Globus pallidus (tissue), 1 donor: Measurements from ENCODE around the gene SPTAN1.
A peak's percentile ranks its signal among the peaks of the same experiment; 100 is the strongest.
"Not testable (repeated sequence)": the region's sequence is repeated elsewhere in the genome, so short reads cannot be mapped to it uniquely, and the experiment has no call there.

Source experiments
- DNase-seq: peaks from one replicate; pipeline ENCODE4 v3.0.0-alpha.2; 2015; ENCODE audit warnings: low spot score

Gene SPTAN1

DNA sequence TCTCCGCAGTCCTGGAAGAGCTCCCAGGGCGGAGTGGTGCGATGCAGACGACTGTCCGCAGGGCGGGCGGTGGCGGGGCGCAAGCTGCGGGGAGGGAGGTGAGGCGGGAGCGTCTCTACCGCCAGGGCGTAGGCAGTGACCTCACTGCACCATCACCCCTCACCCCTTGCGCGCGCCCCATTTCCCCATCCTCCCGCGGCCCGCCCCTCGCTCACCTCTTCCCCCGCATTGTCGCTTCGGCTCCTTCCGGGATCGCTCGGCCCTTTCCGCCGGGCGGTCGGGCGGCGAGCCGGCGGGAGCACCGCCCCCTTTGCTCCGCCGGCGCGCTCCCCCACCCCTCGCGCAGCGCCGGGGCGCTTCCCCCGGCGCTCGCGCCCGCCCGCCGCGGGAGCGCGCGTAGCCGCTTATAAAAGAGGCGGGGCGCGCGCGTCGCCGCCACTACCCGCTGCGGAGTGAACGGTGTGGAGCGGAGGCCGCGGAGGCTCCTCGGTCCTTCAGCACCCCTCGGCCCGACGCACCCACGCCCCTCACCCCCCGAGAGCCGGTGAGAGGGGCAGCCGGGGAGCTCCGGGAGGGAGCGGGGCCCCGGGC lies at the start of gene SPTAN1:
SPTAN1 (plus strand) TSS at position 435 of the 591 bp plus-strand sequence. CDS start 14,154 bp downstream, outside the sequence.
- peak; percentile 90 for DNase-seq

DNA sequence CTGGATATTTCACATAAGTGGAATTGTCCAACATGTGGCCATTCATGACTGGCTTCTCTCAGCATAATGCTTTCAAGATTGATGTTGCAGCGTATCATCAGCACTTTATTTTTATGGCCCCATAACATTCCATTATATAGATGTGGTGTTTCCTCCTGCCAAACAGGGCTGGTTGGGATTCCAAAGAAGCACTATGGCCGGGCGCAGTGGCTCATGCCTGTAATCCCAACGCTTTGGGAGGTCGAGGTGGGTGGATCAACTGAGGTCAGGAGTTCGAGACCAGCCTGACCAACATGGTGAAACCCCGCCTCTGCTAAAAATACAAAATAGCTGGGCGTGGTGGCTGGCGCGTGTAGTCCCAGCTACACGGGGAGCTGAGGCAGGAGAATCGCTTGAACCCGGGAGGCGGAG lies 49.0 kb upstream of the SPTAN1 start:
- not testable (repeated sequence) for DNase-seq

DNA sequence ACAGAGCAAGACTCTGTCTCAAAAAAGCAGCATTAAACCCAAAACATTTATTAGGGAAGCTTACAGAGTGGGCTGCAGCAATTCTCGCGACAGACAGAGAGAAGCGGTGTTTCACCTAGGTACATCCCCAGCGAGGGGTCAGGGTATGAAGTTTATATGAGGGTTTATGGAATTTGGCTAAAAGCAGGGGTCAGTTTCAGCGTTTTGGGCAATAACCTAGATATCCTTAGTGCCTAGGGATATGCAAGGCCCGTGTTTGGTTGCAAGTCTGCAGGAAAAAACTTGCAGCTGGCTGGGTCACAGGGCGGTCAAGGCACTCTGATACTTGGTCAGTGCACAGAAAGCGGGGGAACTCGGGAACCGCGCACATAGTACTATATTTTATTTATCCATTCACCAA lies 48.5 kb upstream of the SPTAN1 start:
- DNase-seq: no peak

DNA sequence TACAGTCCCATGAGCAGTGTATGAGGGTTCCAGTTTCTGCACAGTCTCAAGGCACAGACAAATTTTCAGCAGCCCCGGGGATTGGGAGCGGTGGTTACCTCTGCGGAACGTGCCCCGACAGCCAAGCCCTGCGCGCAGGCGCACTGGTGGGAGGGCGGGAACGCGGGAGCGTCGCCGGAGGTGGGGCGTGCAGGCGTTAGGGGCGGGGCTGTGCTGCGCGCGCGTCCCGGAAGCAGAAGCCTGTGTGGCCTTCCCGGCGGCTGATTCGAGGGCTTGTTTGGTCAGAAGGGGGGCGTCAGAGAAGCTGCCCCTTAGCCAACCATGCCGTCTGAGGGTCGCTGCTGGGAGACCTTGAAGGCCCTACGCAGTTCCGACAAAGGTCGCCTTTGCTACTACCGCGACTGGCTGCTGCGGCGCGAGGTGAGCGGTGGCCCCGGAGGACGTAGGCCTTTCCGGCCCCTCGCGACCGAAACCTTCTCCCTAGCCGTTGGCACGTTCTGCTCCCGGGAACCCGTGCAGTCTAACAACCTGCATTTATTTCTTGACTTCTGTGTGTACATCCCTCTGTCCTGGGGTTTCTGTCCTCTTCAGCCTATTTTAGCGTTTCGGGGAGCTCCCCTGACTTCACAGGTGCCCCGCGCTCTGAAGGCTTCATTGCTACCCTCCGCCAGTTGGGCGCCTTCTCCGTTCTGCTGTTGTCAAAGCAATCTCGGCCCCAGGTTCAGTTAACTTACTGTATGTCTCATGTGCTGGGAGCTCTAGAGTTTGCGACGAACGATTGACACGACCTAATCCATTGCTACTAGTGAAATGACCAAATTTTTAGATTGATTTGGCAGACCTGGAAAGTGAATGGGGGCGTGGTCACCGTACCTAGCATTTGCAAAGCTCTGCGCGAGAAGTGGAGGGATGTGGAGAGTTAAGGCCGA lies 47.6 kb upstream of the SPTAN1 start, which contains the start of gene GLE1:
GLE1 (plus strand) TSS at position 235 of the 929 bp plus-strand sequence; CDS start at position 322, 87 bp downstream.
- DNase-seq: peak; percentile 89

DNA sequence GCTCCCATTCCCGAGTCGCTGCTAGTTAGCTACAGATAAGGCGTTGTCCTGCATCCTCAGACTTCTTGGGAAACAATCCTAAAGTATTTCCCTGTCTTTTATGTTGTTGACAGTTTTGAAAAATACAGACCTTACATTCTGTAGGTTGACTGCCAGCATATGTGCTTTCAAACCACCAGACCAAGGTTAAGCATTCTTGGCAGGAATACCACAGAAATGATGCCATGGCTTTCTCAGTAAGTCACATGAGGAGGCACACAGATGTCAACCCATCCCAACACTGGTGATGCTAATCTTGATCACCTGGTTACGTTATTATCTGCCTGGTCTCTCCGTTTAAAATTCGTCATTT lies 47.0 kb upstream of the SPTAN1 start:
- DNase-seq: no peak

DNA sequence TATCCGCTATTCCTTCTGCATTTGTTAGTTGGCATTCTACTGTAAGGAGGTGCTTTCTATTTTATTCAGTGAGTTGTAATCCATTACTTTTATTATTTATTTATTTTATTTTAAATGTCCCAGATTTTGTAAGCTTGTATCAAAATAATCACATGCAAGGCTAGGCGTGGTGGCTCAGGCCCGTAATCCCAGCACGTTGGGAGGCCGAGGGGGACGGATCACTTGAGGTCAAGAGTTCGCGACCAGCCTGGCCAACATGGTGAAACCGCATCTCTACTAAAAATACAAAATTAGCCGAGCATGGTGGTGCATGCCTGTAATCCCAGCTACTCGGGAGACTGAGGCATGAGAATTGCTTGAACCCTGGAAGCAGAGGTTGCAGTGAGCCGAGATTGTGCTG lies 46.5 kb upstream of the SPTAN1 start:
- not testable (repeated sequence) for DNase-seq

DNA sequence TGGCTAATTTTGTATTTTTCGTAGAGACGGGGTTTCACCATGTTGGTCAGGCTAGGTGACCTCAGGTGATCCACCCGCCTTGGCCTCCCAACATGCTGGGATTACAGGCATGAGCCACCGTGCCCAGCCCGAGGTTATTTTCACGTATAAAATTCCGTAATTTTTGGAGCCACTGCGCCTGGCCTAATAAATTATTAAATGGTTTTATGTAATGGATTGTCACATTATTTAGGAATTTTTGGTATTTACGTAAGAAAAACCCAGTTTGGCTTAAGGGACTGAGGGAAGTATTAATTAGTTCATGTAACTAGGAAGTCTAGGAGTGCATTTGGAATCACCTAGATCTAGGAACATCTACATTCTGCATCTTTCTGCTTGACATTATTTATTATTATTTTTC lies 39.6 kb upstream of the SPTAN1 start:
- DNase-seq: no peak

DNA sequence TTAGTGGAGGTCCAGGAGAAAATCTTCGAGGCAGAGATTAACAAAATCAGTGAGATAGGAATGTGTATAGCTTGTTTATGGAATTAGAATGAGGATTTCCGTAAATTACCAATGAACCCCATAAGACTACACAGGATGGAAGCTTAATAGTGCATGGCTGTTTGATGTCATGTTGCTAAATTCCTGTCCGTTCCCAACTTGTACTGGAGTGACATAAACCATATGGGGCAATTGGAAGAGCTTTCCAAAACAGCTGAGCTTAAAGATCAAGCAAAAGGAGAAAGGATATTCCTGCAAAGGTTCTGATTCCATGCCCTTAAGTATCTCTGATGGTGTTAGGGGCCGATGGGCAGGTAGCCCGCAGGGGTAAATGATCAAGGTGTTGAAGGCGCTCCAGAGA lies 30.4 kb upstream of the SPTAN1 start:
- DNase-seq: no peak

DNA sequence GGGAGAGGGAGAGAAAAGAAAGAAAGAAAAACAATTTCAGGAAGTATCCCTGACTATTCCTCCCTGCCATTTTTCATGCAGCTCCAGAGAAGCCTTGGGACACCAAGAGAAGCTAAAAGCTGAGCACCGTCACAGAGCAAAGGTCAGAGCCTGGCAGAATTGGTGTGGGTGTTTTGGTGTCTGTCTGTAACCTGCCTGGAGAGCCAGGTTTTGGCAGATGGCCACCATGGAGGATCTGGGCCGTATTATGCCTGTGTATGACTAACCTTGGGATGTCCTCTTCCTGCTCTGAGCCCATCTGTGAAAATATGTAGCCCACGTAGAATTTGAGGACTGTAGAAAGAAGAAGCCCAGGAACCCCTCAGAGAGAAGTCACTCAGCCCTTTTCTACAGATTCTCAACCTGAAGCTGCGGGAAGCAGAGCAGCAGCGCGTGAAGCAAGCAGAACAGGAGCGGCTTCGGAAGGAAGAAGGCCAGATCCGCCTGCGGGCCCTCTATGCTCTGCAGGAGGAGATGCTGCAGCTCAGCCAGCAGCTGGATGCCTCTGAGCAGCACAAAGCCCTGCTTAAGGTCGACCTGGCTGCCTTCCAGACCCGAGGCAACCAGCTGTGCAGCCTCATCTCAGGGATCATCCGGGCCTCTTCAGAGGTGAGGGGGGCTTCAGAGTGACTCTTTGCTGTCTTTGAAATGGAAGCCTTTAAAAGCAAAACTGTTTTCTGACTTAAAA lies 29.0 kb upstream of the SPTAN1 start:
- DNase-seq: peak; percentile 58

DNA sequence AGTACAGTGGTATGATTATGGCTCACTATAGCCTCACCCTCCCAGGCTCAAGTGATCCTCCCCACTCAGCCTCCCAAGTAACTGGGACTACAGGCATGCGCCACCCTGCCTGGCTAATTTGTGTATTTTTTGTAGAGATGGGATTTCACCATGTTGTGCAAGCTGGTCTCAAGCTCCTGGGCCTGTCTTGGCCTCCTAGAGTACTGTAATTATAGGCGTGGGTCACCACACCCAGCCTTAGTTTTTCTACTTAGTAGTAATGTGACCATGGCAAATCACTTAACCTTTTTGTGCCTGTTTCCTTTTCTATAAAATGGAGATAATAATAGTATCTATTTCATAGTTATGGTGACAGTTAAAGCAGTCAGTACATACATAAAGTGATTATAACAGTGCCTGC lies 25.7 kb upstream of the SPTAN1 start:
- no peak for DNase-seq

DNA sequence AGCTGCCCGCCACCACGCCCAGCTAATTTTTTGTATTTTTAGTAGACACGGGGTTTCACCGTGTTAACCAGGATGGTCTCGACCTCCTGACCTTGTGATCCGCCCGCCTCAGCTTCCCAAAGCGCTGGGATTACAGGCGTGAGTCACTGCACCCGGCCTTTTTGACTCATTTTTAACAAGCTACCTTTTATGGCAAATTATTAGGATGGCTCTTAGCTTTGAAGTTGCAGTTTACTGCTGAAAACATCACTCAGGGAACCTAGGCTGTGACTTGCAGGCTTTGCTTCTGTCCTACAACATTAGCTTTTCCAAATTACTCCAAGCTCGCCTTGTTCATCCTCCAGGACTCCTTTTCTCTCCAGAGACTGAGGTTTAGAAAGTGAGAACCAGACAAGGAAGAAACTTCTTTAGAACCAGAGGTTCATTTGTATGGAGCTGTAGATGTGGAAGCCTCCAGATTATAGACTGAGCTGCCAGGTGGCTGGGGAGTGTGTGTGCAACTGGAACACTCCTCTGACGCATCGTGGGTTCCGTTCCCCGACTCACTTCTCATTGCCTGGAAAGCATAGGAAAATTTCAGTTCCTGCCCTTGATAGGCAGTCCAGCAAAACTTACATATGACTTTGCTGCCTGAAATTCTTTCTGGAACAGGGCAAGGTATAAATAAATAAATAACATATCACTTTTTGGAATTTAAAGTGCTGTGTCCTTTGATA lies 23.8 kb upstream of the SPTAN1 start:
- DNase-seq: no peak

DNA sequence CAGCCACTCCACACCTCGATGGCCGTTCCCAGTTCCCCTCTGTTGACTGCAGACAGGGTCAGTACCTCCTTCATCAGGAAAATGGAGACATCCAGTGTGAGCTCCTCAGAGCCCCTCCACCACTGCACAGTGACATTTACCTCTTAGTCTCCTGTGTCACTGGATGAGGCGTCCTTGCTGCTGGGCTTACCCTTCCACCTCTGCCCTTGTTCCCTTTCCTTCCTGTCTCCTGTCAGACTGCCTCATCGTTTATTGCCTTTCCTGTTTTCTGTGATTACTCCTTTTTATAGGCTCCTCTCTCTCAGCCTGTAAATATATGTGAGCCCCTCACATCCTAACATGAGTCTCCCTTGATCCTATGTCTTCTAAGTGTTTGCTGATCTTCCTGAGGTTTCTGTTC lies 23.2 kb upstream of the SPTAN1 start:
- no peak for DNase-seq

DNA sequence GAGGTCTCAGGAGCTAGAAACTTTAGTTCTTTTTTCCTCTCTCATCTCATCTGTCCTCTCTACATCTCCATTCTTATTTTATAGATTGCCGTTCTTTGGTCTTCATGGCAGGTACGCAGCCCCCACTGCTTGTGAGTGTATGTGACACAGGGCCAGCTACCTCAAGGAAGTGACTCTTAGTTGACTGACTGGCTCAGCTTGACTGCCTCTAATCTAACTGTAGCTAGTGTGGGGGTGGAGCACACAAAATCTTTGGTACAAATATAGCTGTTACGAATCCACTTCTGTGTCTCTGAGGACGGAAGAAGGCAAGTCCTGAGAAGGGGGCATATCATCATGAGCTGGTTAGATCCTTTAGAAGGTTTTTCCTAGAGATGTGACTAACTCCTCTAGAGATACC lies 19.8 kb upstream of the SPTAN1 start:
- DNase-seq: no peak

DNA sequence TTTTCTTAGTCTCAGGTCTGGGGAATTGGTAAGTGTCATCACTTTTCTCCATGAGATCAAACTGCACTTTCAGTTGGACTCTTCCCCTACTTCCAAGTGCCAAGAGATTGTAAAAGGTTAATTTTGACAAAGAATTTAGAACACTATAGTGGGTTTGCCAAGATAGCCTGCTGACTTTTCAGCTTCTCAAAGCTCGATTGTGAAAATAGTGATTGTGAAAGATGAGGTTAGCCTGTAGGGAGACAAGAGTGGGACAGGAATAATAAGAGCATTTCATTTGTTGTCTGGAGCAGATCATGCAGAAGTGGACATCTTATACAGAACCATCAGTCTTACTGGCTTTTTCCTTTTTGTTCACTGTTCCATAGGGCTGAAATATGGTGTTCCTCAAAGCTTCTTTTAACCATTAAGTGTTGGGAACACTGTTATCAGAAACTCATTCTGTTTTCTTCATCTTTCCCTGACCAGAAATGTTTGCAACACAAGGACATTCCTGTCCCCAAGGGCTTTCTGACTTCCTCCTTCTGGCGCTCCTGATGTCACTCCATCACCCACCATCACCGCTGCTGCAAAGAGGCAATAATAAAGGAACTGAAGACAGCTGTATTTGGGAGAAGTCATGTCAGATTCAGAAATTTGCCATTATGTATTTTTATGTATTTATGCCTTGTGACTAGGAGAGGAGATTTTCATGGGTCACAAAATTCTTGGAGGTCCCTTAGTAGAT lies 11.6 kb upstream of the SPTAN1 start:
- no peak for DNase-seq

DNA sequence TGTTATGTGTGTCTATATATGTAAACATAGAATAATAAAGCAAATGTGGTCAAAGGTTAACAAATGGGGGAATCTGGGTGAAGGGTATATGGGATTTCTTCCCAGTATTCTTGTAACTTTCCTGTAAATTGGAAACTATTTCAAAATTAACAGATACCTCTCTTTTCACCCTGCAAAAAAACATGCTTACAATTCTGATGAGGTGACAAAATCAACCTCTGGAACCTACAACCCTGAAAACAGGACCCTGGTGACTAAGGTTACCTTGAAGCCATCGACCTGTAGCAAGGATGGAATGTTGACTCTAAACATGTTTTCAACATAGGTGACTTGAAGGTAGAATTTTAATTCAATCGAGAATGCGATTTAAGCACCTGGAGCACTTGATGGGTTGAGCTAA lies 5.9 kb upstream of the SPTAN1 start:
- no peak for DNase-seq

DNA sequence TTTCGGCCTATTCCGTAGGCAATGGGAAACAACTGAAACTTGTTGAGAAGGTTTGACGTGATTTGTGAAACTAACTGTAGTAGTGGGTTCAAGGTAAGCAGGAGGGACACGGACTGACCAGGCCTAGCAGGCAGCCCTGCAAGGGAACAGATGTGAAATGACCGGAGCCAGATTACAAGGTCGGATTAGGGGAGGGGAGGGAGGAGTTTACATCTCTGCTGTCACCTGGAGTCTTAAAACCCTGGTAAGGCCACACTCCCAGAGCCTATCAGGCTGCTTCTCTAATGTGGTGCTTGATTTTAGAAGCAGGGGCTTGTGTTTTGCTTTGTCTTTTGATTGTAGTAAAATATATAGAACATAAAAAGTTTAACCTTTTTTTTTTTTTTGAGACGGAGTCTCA lies 3.5 kb upstream of the SPTAN1 start:
- DNase-seq: no peak

DNA sequence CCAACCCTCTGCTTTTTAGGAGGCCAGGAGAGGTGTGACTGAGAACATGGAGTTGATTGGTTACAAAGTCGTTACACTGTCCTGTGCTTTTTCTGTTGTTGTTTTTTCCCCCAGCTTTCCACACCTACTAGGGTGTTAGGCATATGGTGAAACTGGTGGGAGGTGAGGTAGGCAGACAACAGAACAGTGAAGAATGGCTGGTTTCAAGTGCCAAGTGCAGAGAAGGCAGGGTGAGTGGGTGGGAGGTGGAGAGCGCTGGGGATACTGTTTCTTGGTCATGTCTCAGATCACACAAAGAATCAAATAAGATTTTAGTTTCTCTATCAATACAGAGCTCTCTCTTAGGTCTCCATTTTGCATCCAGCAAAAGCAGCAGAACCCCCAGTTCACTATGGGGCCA lies 2.2 kb upstream of the SPTAN1 start:
- DNase-seq: no peak

DNA sequence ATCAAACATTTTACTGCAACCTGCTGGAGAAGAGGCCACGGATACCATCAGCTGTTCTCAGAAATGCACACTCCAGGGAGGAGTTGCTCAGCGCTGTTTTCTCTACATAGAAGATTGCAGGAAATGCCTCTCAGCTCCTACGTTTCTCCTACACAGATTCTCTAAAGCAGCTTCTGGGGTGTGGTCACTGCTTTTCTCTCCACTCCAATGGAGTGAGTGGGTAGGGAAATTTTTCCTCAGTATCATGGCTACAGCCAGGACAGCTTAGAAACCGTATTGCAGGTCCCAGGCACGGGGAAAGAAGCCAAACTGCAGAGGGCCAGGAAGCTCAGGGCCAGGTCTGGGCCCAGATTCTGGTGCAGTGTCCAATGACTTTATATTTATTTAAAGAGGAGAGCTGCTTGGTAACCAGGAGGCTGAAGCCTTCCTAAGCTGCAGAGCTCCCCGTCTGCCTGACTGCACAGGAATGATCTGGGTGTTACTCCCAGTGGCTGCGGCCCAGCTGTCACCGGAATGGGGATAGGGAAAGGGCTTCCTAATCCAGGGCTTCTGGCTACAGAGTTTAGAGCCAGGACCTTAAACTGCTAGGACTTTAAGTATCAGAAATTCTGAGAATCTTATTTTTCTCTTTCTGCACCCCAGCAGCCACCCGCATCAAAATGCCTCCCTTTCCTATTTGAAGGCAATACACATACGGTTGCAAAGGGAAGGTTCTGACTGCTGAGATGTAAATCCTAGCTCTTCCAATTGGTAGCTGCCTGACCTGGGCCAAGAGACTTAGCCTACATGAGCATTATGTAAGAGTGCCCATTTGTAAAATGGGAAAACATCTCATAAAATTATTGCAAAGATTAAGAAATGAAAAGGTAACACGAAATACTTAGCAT lies 1.4 kb upstream of the SPTAN1 start:
- peak; percentile 68 for DNase-seq

DNA sequence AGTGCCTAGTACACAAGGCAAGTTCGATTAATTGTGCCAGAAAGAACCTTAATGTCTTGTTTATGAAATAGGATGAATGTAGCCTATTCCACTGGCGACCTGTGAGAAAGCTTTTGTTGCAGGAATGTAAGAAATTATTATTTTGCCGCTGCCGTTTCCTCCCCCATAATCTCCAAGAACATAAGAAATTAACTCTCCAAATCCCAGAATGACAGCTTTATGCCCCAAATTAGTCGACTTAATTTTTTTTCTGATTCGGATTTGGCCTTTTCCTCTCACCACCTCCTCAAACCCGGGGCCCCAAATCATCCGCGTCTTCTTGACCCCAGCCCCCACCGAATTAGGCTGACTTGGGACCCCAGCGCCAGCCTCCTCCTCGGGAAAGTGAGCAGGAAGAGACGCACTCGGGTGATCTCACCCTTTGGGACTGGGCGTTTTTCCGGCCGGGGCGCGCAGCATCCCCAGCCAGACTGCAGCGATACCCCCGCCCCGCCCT lies 682 bp upstream of the SPTAN1 start:
- DNase-seq: no peak

DNA sequence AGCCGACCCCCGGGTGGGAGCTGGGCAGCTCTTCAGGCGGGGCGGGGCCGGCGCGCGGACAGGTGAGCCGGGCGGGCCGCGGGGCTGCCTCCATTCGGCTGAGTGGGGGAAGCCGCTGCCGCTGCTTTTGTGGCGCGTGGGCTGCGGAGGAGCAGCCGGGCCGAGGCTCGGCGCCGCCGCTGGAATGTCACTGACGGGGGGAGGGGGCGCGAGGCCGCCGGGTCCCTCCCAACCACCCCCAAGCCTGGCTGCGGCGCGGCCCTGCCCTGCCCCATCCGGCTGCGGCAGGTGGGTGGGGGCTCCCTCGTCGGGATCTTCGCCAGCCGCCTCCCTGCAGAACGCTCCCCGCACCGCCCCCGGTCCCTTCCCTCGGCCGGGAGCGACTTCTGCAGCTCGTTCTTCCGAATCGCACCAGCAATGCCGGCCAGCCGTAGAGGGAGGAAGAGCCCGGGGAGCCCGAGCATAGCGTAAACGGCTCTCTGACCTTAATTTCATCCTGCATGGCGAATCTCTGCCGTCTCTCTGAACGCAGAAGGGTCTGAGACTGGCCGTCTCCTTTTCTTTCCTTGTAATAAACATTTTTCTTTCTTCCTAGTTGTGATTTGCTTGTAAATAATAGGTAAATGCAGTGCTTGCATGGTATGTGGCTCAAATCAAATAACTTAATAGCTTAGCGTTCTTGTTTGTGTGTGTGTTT lies 505 bp downstream of the SPTAN1 start:
- DNase-seq: peak; percentile 45
